WERI-Rb-1 (cell line): ENCODE results near the gene KCP.

ENCODE experiments used
- DNase-seq: peaks from one replicate; pipeline ENCODE4 v3.0.0-alpha.2; 2020
- H3K27ac ChIP-seq: fragments of 250-450 bp; sonication (Bioruptor Pico); 2 replicates; pipeline ENCODE4 v1.5.1; 2020; ENCODE audit warnings: mild to moderate bottlenecking, moderate library complexity
- H3K27me3 ChIP-seq: fragments of 250-450 bp; sonication (Bioruptor Pico); 2 replicates; pipeline ENCODE4 v1.5.1; 2021; ENCODE audit warnings: mild to moderate bottlenecking, low read depth, moderate library complexity; ENCODE audit not compliant: insufficient read depth, severe bottlenecking
- H3K36me3 ChIP-seq: fragments of 250-450 bp; sonication (Bioruptor Pico); 2 replicates; pipeline ENCODE4 v1.5.1; 2020; ENCODE audit warnings: mild to moderate bottlenecking, moderate library complexity
- H3K4me3 ChIP-seq: 2 replicates; pipeline ENCODE4 v1.5.1; 2011; ENCODE audit warnings: low read depth, mild to moderate bottlenecking, control low read depth, low read length
- H3K9me3 ChIP-seq: fragments of 250-450 bp; sonication (Bioruptor Pico); 2 replicates; pipeline ENCODE4 v1.5.1; 2021; ENCODE audit warnings: mild to moderate bottlenecking, moderate library complexity; ENCODE audit not compliant: severe bottlenecking
- TF ChIP-seq, protein P1 (sequence below): IDR thresholded peaks from 2 replicates; pipeline ENCODE4 v1.5.1; 2011; ENCODE audit warnings: low read depth, mild to moderate bottlenecking, control low read depth, inconsistent platforms, low read length

Gene KCP

DNA sequence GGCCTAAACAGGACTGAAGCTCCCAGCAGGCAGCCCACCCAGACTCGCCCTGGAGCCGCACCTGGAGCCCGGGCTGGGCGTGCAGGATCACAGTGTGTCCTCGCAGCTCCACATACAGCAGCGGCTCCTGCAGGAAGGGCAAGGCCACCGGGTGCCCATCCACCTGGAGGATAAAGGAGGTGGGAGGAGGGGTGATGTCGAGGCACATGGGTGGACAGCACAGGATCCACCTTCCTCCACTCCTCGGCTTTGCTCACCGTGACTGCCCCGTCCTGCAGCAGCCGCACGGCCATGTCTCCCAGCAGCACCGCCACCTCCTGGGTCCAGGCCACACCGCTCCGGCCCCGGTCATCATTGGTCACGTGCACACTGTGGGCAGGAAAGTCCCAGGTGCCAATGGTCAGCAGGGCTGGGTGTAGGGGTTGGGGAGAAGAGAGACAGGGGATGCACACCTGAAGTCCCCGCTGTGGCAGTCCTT lies 31.0 kb downstream of the KCP start:
- peak; percentile 57 for DNase-seq
- Histone ChIP-seq H3K9me3 (no peaks in the 10 kb centered on the region), H3K4me3 (peak overlapping the region; percentile 37), H3K27me3 (no peaks in the 10 kb centered on the region), H3K36me3 (no peaks in the 10 kb centered on the region), H3K27ac (no peak overlapping the region)
- TF ChIP-seq, protein P1, sequence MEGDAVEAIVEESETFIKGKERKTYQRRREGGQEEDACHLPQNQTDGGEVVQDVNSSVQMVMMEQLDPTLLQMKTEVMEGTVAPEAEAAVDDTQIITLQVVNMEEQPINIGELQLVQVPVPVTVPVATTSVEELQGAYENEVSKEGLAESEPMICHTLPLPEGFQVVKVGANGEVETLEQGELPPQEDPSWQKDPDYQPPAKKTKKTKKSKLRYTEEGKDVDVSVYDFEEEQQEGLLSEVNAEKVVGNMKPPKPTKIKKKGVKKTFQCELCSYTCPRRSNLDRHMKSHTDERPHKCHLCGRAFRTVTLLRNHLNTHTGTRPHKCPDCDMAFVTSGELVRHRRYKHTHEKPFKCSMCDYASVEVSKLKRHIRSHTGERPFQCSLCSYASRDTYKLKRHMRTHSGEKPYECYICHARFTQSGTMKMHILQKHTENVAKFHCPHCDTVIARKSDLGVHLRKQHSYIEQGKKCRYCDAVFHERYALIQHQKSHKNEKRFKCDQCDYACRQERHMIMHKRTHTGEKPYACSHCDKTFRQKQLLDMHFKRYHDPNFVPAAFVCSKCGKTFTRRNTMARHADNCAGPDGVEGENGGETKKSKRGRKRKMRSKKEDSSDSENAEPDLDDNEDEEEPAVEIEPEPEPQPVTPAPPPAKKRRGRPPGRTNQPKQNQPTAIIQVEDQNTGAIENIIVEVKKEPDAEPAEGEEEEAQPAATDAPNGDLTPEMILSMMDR, result 0 out of 2 replicates have a peak, but pooled peaks have one; percentile 37

DNA sequence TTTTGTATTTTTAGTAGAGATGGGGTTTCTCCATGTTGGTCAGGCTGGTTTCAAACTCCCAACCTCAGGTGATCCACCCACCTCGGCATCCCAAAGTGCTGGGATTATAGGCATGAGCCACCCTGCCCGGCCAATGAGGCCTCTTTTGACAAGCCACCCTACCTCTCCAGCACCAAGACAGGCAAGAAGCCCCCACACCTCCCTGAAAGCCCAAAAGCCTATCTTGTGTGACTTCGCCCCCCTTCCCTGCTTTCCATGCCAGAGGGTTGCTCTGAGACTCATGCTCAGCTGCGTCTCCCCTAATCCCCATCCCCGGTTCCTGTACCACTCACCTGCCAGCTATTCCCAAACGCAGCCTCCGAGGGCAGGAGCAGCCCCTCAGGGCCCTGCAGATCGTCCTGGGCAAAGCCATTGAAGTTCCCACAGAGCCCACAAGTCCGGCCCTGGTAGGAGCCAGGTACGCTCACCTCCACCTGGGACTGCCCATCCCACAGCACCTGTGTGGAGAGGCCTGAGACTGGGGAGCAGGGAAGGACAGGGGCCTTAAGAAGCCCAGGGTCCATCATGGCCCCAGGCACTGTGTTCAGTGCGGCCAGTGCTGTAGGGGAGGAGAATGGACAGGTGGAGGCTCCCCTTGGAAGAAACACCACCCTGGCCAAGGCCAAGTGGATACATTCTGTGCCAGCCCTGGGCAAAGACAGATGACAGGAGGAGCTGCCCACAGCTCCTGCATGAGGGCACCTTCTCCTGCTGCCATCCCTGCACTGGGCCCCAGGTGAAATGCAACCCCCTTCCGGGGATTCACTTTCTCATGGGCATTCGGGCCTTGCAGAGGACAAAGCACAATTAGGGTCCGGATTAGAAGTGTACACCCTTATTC lies 32.0 kb downstream of the KCP start:
- no peaks in the 10 kb centered on the region for H3K36me3 ChIP-seq
- H3K27ac ChIP-seq, result no peak overlapping the region
- no peak for DNase-seq
- no peak overlapping the region for H3K4me3 ChIP-seq
- H3K9me3 ChIP-seq, result no peaks in the 10 kb centered on the region
- TF ChIP-seq, protein P1, result no peak
- H3K27me3 ChIP-seq, result no peaks in the 10 kb centered on the region

DNA sequence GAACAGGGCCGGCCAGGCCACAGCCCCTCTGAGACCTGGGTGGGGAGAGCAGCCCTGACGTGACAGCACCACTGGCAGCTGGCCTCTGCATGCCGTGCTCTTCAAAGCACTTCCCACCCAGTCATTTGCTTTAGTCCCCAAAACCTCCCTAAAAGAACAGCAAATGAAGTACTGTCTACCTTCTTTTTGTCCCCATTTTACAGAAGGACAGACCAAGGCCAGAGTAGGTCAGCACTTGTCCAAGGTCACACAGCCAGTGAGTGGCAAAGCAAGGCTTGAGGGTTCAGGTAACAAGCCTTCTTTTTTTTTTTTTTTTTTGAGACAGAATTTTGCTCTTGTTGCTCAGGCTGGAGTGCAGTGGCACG lies 32.8 kb downstream of the KCP start:
- Histone ChIP-seq H3K9me3 (no peaks in the 10 kb centered on the region), H3K4me3 (no peak overlapping the region), H3K36me3 (no peaks in the 10 kb centered on the region), H3K27me3 (no peaks in the 10 kb centered on the region), H3K27ac (no peak overlapping the region)
- TF ChIP-seq, protein P1, result no peak
- DNase-seq, result no peak

DNA sequence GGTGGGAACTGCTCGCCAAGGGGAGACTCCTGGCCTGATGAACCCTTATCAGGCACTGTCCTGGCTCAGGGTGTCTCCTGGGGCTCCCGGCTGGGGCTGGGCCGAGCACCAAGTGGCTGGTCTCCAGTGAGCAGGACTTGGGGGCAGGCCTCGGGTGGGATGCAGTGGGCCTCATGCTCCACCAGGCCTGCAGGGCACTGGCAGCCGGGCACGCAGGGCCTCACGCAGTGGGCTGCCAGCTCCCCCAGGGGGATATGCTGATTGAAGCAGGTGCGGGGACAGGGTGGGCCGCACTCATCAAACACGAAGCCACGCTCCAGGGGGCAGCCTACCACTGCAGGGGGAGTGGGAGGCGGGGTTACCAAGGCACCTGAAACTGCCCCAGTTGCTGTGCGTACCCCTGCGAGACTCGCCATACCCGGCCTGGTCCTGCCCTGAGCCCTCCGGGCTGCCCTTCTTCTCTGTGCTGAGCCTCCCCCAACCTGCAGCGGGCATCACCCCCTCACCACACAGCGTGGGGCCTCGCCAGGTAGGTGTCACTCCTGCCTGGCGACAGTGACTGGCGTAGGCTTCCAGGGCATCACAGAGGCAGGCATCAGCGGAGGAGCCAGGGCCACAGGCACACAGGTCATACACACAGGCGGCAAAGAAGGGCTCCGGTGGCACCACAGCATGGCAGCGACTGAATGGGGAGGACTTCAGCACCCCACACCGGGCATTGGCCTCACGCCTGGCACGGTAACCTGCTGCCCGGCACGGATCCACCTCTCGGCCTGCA lies 33.3 kb downstream of the KCP start:
- no peaks in the 10 kb centered on the region for H3K36me3 ChIP-seq
- DNase-seq, result no peak
- TF ChIP-seq, protein P1, result no peak
- no peaks in the 10 kb centered on the region for H3K9me3 ChIP-seq
- no peak overlapping the region for H3K4me3 ChIP-seq
- H3K27me3 ChIP-seq, result no peaks in the 10 kb centered on the region
- H3K27ac ChIP-seq, result no peak overlapping the region

GRCh38 chr7:128876586-128876977 lies 33.9 kb downstream of the KCP start:
- Histone ChIP-seq H3K9me3 (no peaks in the 10 kb centered on the region), H3K27me3 (no peaks in the 10 kb centered on the region), H3K27ac (no peak overlapping the region), H3K36me3 (no peaks in the 10 kb centered on the region), H3K4me3 (no peak overlapping the region)
- no peak for DNase-seq
- TF ChIP-seq, protein P1, result no peak
